OCI-LY7 (cell line): Measurements from ENCODE around the gene LPAR1.

ENCODE experiments used
- CTCF ChIP-seq: fragments of 200-600 bp; sonication (generic); conservative IDR thresholded peaks from 2 replicates; pipeline ENCODE4 v1.5.1; 2014; ENCODE audit warnings: mild to moderate bottlenecking, antibody characterized with exemption, low read length, moderate library complexity, mixed read lengths
- EZH2phosphoT487 ChIP-seq: fragments of 200-600 bp; sonication (generic); IDR thresholded peaks from 2 replicates; pipeline ENCODE4 v1.6.1; 2018; ENCODE audit warnings: low read depth, borderline replicate concordance, mild to moderate bottlenecking, mixed run types, antibody characterized with exemption, low read length, moderate library complexity, mixed read lengths

DNA sequence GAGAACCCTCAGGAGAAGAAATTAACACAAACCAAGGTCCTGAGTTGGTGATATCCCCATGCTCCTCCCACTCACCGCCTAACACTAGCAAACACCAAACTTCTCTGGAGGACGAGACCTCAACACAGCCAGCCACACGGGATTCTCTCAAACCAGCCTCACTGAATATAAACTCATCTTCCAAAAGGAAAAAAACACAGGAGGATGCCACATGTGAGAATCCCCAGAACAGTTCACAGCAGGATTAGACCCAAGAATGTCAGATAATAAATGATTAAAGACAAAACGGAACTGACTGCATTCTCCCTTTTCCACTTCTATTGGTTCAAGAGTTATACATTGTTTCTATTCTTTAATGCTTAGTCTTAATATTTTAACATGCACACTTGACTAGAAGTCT is 89.2 kb downstream of the LPAR1 start:
- TF ChIP-seq CTCF: no peak
- TF ChIP-seq EZH2phosphoT487: no peak
